ENCODE measurements around the gene SULT1C4.
"Not testable (repeated sequence)": the region's sequence is repeated elsewhere in the genome, so short reads cannot be mapped to it uniquely, and the experiment has no call there.

SULT1C4 gene

DNA sequence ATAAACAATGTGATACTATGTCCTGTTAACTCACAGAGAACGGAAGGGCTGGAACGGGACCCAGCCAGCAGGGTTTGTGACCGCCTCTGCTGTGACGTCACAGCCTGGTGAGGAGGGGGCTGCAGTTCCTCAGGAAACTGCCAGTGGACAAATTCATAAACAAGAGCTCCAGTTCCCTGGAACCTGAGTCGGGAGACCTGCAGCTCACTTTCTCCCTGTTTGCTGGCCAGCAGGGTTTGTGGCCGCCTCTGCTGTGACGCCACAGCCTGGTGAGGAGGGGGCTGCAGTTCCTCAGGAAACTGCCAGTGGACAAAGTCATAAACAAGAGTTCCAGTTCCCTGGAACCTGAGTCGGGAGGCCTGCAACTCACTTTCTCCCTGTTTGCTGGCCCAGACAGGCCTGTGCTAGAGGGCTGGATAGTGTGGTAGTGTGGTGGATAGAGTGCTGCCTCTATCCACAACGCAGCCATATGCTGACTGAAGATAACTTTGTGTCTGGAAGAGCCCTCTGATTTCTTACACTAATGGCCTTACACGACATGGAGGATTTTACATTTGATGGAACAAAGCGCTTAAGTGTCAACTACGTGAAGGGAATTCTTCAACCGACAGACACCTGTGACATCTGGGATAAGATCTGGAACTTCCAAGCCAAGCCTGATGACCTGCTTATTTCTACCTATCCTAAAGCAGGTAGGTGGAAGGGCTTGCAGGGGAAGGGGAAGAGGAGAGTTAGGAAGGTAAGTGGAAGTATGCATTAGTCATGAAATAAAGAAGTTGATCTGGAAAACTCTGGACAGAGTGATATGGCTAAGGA, at the start of gene SULT1C4:
Gene SULT1C4 (plus strand): TSS at position 140 of the 816 bp plus-strand sequence. CDS start 384 bp downstream, at position 524.
- no peak for DNase-seq (ENCODE audit: low read depth)

DNA sequence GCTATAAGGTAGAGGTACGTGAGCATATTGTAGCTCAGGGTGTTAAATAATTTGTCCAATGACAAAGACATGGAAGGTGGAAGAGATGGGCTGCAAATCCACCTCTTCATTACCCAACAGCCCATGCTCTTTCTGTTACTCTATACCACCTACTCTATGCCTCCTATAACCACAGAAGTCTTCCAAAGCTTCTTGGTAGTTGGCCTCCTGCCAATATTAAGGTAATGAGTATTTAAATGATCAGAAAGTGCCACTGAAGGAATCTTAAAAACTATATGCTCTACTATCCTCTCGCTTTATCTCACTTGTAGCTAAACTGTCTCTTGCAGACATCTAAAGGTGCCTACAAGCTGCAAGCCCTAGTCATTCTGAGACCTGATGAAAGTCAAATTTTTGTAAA, 48.0 kb upstream of the SULT1C4 start:
- DNase-seq (ENCODE audit: low read depth): no peak

DNA sequence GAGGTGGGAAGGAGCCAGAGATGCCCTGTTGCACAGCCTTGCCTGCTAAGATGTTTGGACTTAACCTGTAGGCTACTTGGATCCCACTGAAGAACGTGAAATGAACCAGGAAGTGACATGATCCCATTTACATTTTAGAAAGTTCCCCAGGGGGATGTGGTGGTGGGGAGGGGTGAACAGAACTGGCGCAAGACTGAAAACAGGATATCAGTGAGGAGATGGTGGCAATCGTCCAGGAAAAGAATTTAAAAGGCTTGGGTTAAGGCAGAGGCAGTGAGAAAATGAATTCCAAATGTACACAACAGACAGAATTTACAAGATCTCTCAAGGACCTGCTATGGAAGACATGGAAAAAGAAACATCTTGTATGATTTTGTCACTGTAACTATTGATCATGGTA, 46.8 kb upstream of the SULT1C4 start:
- no peak for DNase-seq (ENCODE audit: low read depth)

DNA sequence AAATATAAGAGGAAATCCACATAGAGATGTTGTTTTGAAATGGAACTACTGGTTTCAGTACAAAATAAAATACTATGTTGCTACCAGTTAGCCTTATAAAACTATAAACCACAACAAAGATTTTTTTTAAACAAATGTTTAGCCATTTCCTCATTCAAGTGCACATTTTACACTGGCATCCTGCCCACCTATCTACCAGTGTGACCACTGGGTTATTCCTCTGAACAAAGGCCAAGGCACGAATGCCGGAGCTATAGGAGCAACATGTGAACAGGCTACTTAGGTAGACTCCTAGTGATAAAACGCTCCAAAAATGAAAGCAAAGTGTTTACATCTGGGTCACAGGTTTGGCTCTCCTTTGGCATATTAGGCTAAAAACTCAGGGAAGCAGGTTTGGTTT, 31.8 kb upstream of the SULT1C4 start:
- DNase-seq (ENCODE audit: low read depth): no peak

- DNase-seq (ENCODE audit: low read depth): no peak
Measured at GRCh38 chr2:108346827-108347226, 30.9 kb upstream of the SULT1C4 start.

GRCh38 chr2:108347786-108348185, 30.0 kb upstream of the SULT1C4 start:
- no peak for DNase-seq (ENCODE audit: low read depth)

DNA sequence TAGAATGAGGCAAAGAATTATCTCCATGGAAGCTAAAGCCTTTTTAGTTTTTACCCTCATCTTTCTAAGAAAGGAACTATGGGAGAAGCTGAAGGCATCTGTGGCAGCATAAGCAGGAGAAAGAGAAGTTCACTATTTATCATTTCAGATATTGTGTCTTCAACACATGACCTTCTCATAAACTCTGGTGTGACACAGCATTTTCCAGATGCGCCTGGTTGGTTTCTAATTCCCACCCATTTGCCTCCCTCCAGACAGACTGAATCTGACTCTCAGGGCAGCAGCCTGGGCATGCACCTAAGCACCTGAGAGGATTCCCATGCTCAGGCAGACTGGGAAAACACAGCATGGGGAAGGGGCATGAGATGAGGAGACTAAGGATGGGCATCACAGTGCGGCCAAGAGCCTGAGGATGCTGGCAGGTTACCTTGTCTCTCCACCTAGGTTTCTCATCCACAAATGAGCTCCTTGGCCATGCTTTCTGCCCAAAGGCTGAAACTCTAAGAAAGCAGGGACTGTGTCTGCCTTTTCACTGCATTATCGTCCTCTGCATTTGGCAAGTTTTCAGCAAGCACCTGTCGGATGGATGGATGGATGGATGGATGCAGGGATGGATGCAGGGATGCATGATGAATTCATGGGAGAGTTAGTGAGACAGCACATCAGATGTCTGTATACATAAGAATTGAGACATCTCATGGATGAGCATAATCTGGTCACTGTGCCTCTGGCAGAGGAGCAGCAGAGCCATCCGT, 28.8 kb upstream of the SULT1C4 start:
- no peak for DNase-seq (ENCODE audit: low read depth)

DNA sequence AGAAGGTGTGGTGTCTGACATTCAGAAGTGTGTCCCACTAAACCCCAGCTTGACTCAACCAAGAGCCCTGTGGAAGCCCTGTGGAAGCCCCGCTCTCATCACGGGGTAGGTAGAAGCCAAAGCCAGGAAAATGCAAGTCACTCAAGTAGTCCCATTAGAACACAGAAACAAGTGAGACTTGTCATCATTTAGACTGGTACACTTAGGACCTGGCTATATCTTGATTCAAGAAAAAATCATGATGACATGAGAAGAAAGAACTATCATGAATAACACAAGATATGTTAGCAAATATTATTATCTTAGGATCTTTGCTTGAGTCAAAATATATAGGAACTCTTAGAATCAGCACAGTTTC, 28.2 kb upstream of the SULT1C4 start:
- DNase-seq (ENCODE audit: low read depth): no peak

GRCh38 chr2:108351889-108352288, 25.9 kb upstream of the SULT1C4 start:
- no peak for DNase-seq (ENCODE audit: low read depth)

GRCh38 chr2:108354136-108354535, 23.6 kb upstream of the SULT1C4 start:
- DNase-seq (ENCODE audit: low read depth): no peak

DNA sequence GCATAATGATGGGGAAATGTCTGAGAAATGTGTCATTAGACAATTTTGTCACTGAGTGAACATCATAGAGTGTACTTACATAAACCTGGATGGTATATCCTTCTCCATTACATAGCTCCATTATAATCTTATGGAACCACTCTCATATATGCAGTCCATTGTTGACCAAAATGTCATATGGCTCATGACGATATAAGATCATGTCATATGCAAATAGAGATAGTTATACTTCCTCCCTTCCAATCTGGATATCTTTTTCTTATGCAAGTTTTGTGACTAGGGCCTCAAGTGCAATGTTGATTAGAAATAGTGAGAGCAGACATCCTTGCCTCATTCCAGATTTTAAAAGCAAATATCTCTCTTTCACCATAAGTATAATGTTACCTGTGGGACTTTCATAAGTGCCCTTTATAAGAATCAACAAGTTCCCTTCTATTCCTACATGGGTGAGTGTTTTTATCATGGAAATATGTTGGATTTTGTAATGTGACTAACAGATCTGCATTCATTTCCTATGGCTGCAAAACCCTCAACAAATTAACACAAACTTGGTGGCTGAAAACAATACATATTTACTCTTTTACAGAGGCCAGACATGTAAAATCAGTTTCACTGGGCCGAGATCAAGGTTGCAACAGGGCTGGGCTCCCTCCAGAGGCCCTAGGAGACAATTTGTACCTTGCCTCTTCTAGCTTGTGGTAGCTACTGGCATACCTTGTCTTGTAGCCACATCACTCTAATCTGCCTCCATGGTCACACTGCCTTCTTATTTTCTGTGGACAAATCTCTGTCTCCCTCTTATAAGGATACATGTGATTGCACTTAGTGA, 21.6 kb upstream of the SULT1C4 start:
- DNase-seq (ENCODE audit: low read depth): no peak

GRCh38 chr2:108359336-108359735, 18.4 kb upstream of the SULT1C4 start:
- DNase-seq (ENCODE audit: low read depth): not testable (repeated sequence)

DNA sequence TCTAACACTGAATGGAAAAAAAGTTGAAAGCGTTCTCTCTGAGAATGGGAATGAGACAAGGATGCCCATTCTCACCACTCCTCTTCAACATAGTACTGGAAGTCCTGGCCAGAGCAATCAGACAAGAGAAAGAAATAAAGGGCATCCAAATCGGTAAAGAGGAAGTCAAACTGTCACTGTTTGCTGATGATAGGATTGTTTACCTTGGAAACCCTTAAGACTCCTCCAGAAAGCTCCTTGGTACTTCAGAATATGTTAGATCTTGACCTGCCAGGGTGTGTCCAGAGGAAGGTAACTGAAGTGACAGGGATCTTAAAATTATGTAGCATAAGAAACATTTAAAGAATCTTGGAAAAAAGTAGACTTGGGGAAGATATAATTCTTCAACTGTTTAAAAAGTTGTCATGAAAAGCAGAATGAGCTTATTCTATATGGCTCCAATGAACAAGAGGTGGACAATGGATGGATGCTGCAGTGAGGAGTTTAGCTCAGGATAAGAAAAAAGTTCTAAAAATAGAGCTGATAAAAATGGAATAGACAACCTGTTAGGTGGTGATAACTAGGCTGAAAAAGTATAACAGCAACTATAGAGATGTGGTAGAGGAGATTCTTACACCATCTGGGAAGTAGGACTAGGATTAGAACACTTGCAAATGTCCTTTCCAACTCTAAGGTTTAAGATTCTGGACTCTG, 16.8 kb upstream of the SULT1C4 start:
- DNase-seq (ENCODE audit: low read depth): no peak

DNA sequence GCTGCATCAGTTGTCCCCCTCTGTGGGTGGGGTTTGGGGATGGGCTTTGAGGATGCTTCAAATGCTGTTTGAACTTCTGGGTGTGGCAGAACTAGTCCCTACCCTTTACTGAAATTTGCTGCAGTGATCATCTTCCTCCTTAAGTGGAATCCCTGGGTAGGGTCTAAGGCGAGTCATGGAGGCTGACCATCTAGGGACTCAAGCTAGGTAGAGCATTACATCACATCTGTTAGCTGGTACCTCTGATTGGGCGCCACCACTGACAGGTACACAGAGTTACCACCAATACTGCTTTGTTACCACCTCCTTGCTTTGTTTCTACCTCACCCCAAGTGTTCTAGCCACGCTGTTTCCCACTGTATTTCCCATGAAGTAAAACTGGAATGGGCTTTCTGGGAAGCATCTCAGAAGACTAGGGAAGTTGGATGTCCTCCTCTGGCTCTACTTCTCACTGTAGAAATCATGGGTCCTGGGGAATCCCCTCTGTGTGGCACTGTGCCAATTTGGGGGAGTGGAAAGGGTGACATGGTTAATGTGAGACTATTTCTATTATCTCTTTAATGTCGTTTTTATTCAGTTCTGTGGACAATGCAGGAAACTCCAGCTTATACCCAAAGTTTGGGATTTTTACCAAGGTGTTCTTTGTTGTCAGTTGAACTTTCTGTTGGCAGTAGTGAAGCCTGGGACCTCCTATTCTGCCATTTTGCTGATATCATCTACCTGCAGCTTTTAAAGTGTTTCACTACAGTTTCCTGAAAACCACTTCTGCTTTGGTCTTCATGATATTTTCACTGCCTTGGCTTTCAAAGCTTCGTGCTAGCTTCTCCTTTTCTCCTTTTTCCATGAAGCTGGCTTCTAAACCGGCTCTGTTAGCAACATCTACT, 14.5 kb upstream of the SULT1C4 start:
- DNase-seq (ENCODE audit: low read depth): no peak

DNA sequence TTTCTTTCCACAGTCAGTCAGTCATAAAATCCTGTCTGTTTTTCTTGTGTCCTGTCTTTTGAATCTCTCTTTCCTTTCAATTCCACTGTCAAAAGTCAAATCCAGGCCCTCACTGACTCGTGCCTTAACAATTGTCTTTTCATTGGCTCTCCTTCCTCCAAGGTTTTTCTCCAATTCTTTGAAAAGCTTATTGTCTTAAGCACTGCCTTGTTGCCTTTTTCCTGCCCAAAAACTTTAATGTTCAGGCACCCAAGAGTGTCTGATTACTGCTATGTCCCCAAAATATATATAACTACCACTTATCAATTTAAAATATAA, 13.9 kb upstream of the SULT1C4 start:
- no peak for DNase-seq (ENCODE audit: low read depth)

- no peak for DNase-seq (ENCODE audit: low read depth)
Measured at GRCh38 chr2:108364676-108365297, 13.0 kb upstream of the SULT1C4 start.

DNA sequence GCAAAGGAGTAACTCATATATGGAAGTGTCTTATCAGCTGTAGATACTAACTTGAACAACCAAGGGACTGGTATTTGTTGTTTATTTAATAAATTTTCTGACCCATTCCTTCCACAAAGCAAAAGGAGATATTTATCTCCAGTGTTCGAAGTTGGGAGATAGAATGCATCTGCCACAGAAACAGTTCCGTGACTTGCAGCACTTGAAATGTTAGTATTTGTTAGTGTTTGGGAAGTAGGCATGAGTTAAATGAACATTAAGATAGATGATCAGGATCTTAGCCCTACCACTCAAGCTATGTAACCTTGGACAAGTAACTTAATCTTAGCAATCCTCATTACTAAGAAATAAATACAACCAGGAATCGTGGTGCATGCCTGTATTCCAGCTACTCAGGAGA, 12.1 kb upstream of the SULT1C4 start:
- no peak for DNase-seq (ENCODE audit: low read depth)

- no peak for DNase-seq (ENCODE audit: low read depth)
Measured at GRCh38 chr2:108367014-108367413, 10.7 kb upstream of the SULT1C4 start.

- no peak for DNase-seq (ENCODE audit: low read depth)
Measured at GRCh38 chr2:108367561-108368175, 10.1 kb upstream of the SULT1C4 start.

- no peak for DNase-seq (ENCODE audit: low read depth)
Measured at GRCh38 chr2:108369153-108369552, 8.6 kb upstream of the SULT1C4 start.

All from stimulated activated CD8-positive, alpha-beta memory T cell treated with anti-CD3 and anti-CD28 coated beads, Interleukin-12 subunit alpha, Interleukin-12 subunit beta, amount 100 ng/mL, for 4 hours (primary cell).